Measurements from ENCODE around the gene EIF4A2. TPM values are rescaled to one million over a fixed set of nuclear protein-coding genes. Genes with fewer than 3 reads are reported as not detected.

EIF4A2 gene
- total and polyA plus RNA-seq, 2 of the 13 experiments (the other 11 are each of a cell fraction or from before 2014, with no cell fraction given), result 480 to 596 TPM

DNA sequence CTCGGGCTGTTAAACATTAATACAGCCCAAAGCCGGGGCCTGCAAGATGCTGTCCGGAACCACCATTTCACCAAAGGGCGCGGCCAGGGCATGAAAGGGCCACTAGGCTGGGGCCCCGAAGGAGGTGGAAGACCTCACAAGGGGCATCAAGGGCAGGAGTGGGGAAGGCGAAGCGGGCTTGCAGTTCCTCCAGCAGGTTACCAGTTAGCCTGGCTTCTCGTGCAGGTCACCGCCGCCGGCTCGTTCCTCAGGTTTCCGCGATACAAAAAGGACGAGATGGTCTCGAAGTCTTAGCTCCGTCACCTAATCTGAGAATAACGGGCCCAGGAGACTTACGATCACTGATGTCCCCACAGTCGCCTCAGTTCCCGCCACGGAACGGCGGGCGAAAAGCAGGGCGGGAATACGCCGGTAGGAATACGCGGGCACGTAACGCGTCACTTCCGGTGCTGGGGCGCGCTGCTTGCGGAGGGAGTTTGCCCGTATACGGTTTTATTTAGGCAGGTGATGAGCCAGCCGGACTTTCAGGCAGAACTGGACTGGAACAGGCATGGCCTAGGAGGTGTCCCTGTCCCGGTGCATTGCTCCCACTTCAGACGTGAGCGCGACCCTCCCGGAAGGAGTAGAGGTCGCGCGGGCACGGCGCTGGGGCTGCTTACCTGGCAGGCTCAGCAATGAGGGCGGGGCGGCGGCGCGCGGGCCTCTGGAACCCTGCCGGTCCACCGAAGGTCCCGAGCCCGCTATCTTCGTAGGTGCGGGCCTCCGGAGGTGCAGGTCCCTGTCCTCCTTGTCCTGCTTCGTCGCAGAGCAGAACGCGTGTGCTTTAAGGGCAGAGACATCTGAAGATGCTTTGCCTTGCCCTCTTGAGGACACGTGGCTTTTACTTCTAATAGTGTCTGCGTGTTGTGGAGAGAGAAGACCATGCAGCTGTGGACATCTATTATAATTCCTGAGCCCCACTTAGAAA lies 23.0 kb downstream of the EIF4A2 start, which contains the start of gene RFC4 (continued):
- peak; percentile 94; the same call in 1 of the 2 replicates for TF ChIP-seq ZNF260 (CRISPR knock-in tag; IDR thresholded peaks at IDR 0.05; ENCODE audit: borderline replicate concordance, low read depth)
- TF ChIP-seq, protein P1, sequence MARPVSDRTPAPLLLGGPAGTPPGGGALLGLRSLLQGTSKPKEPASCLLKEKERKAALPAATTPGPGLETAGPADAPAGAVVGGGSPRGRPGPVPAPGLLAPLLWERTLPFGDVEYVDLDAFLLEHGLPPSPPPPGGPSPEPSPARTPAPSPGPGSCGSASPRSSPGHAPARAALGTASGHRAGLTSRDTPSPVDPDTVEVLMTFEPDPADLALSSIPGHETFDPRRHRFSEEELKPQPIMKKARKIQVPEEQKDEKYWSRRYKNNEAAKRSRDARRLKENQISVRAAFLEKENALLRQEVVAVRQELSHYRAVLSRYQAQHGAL (CRISPR knock-in tag; IDR thresholded peaks at IDR 0.05; ENCODE audit: not compliant biosample characterization), result no peak
- TF ChIP-seq HBP1 (CRISPR knock-in tag; IDR thresholded peaks at IDR 0.05; ENCODE audit: low read depth), result peak; percentile 89
- no peak for TF ChIP-seq ZNF552 (CRISPR knock-in tag; IDR thresholded peaks at IDR 0.05; ENCODE audit: borderline replicate concordance)
- TF ChIP-seq, protein P2, sequence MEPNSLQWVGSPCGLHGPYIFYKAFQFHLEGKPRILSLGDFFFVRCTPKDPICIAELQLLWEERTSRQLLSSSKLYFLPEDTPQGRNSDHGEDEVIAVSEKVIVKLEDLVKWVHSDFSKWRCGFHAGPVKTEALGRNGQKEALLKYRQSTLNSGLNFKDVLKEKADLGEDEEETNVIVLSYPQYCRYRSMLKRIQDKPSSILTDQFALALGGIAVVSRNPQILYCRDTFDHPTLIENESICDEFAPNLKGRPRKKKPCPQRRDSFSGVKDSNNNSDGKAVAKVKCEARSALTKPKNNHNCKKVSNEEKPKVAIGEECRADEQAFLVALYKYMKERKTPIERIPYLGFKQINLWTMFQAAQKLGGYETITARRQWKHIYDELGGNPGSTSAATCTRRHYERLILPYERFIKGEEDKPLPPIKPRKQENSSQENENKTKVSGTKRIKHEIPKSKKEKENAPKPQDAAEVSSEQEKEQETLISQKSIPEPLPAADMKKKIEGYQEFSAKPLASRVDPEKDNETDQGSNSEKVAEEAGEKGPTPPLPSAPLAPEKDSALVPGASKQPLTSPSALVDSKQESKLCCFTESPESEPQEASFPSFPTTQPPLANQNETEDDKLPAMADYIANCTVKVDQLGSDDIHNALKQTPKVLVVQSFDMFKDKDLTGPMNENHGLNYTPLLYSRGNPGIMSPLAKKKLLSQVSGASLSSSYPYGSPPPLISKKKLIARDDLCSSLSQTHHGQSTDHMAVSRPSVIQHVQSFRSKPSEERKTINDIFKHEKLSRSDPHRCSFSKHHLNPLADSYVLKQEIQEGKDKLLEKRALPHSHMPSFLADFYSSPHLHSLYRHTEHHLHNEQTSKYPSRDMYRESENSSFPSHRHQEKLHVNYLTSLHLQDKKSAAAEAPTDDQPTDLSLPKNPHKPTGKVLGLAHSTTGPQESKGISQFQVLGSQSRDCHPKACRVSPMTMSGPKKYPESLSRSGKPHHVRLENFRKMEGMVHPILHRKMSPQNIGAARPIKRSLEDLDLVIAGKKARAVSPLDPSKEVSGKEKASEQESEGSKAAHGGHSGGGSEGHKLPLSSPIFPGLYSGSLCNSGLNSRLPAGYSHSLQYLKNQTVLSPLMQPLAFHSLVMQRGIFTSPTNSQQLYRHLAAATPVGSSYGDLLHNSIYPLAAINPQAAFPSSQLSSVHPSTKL (CRISPR knock-in tag; IDR thresholded peaks at IDR 0.05), result peak; percentile 68
- peak; percentile 94 for TF ChIP-seq KDM5B (CRISPR knock-in tag; IDR thresholded peaks at IDR 0.05; ENCODE audit: borderline replicate concordance)
- no peak for TF ChIP-seq STAT5B (CRISPR knock-in tag; IDR thresholded peaks at IDR 0.05)
- no peak for TF ChIP-seq SMARCE1 (IDR thresholded peaks at IDR 0.05; ENCODE audit: borderline replicate concordance)
- TF ChIP-seq CHCHD3 (CRISPR knock-in tag; IDR thresholded peaks at IDR 0.05), result peak; percentile 91; the same call in 1 of the 2 replicates
- TF ChIP-seq JDP2 (CRISPR knock-in tag; IDR thresholded peaks at IDR 0.05; ENCODE audit: borderline replicate concordance), result no peak
- TF ChIP-seq, protein P3, sequence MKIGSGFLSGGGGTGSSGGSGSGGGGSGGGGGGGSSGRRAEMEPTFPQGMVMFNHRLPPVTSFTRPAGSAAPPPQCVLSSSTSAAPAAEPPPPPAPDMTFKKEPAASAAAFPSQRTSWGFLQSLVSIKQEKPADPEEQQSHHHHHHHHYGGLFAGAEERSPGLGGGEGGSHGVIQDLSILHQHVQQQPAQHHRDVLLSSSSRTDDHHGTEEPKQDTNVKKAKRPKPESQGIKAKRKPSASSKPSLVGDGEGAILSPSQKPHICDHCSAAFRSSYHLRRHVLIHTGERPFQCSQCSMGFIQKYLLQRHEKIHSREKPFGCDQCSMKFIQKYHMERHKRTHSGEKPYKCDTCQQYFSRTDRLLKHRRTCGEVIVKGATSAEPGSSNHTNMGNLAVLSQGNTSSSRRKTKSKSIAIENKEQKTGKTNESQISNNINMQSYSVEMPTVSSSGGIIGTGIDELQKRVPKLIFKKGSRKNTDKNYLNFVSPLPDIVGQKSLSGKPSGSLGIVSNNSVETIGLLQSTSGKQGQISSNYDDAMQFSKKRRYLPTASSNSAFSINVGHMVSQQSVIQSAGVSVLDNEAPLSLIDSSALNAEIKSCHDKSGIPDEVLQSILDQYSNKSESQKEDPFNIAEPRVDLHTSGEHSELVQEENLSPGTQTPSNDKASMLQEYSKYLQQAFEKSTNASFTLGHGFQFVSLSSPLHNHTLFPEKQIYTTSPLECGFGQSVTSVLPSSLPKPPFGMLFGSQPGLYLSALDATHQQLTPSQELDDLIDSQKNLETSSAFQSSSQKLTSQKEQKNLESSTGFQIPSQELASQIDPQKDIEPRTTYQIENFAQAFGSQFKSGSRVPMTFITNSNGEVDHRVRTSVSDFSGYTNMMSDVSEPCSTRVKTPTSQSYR (CRISPR knock-in tag; IDR thresholded peaks at IDR 0.05; ENCODE audit: borderline replicate concordance), result 0 out of 2 replicates have a peak, but pooled peaks have one; percentile 28
- no peak for TF ChIP-seq ZNF3 (CRISPR knock-in tag; IDR thresholded peaks at IDR 0.05)
- TF ChIP-seq DNMT1 (CRISPR knock-in tag; IDR thresholded peaks at IDR 0.05), result no peak
- peak; percentile 77; the same call in 1 of the 2 replicates for TF ChIP-seq RNF219 (CRISPR knock-in tag; IDR thresholded peaks at IDR 0.05)
- TF ChIP-seq TFAP4 (IDR thresholded peaks at IDR 0.05; ENCODE audit: borderline replicate concordance, low read depth), result no peak
